Endothelial cell (in vitro differentiated cells): ENCODE data around the gene YAP1. TPM values are rescaled to one million over a fixed set of nuclear protein-coding genes. Genes with fewer than 3 reads are reported as not detected.
A peak's percentile ranks its signal among the peaks of the same experiment; 100 is the strongest.

ENCODE experiments used
- DNase-seq: peaks from one replicate; pipeline ENCODE4 v3.0.0; 2021; ENCODE audit warnings: low spot score
- H3K27ac Mint-ChIP-seq: one replicate; pipeline ENCODE4 v1.8.0; 2021; ENCODE audit warnings: mixed read lengths, inconsistent platforms; ENCODE audit not compliant: unreplicated experiment
- H3K27me3 Mint-ChIP-seq: one replicate; pipeline ENCODE4 v1.8.0; 2021; ENCODE audit warnings: mild to moderate bottlenecking, moderate library complexity, mixed read lengths, inconsistent platforms; ENCODE audit not compliant: unreplicated experiment
- H3K36me3 Mint-ChIP-seq: one replicate; pipeline ENCODE4 v1.8.0; 2021; ENCODE audit warnings: mild to moderate bottlenecking, low read depth, mixed read lengths, inconsistent platforms; ENCODE audit not compliant: unreplicated experiment
- H3K4me1 Mint-ChIP-seq: one replicate; pipeline ENCODE4 v1.8.0; 2021; ENCODE audit warnings: mild to moderate bottlenecking, mixed read lengths, inconsistent platforms; ENCODE audit not compliant: unreplicated experiment
- H3K4me3 Mint-ChIP-seq: one replicate; pipeline ENCODE4 v1.8.0; 2021; ENCODE audit warnings: mild to moderate bottlenecking, mixed read lengths, inconsistent platforms; ENCODE audit not compliant: unreplicated experiment
- H3K9me3 Mint-ChIP-seq: one replicate; pipeline ENCODE4 v1.8.0; 2021; ENCODE audit warnings: mixed read lengths, inconsistent platforms; ENCODE audit not compliant: unreplicated experiment
- long read RNA-seq: library from polyadenylated mRNA; unstranded; transcript quantifications from one replicate; pipeline ENCODE4 v2.0.0, GENCODE V29; 2020; ENCODE audit not compliant: unreplicated experiment
- total RNA-seq: library from RNA; stranded (reverse); fragmentation: NEBNext Ultra II Directional; extraction: Animal tissue kit (Norgen Biotek cat#: 25700); gene quantifications from one replicate; pipeline ENCODE4 v1.2.1, GENCODE V29; 2021; ENCODE audit not compliant: unreplicated experiment
- TF ChIP-seq, protein P1 (sequence below): fragments of 200-600 bp; sonication (generic); IDR thresholded peaks from one replicate; pipeline ENCODE4 v1.5.0; 2021; ENCODE audit warnings: antibody characterized with exemption; ENCODE audit not compliant: unreplicated experiment

Gene YAP1
- total RNA-seq: 158 TPM
- long read RNA-seq, full-length matches to known transcripts: 1 of 4 reads
- long read RNA-seq, partial matches to known transcripts: 0 of 4 reads
- long read RNA-seq, other reads (novel, unspliced or antisense): 3 of 4 reads

- H3K9me3 Mint-ChIP-seq: no peaks in the 10 kb centered on the region
- peak within 1 kb of the TSS; percentile 97 for H3K4me3 Mint-ChIP-seq
- peak; percentile 92 for DNase-seq
- H3K4me1 Mint-ChIP-seq: peaks cover 18% of the 10 kb centered on the region
- peaks cover 7% of the 10 kb centered on the region for H3K36me3 Mint-ChIP-seq
- TF ChIP-seq, protein P1, sequence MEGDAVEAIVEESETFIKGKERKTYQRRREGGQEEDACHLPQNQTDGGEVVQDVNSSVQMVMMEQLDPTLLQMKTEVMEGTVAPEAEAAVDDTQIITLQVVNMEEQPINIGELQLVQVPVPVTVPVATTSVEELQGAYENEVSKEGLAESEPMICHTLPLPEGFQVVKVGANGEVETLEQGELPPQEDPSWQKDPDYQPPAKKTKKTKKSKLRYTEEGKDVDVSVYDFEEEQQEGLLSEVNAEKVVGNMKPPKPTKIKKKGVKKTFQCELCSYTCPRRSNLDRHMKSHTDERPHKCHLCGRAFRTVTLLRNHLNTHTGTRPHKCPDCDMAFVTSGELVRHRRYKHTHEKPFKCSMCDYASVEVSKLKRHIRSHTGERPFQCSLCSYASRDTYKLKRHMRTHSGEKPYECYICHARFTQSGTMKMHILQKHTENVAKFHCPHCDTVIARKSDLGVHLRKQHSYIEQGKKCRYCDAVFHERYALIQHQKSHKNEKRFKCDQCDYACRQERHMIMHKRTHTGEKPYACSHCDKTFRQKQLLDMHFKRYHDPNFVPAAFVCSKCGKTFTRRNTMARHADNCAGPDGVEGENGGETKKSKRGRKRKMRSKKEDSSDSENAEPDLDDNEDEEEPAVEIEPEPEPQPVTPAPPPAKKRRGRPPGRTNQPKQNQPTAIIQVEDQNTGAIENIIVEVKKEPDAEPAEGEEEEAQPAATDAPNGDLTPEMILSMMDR: no peak
- H3K27ac Mint-ChIP-seq: peak within 1 kb of the TSS; percentile 98
- peaks cover 11% of the 10 kb centered on the region for H3K27me3 Mint-ChIP-seq
These were observed at the start of gene YAP1 for GRCh38 chr11:102109896-102110760. Gene YAP1 (plus strand): TSS chr11:102110447. CDS start chr11:102110849, 402 bp downstream.

DNA sequence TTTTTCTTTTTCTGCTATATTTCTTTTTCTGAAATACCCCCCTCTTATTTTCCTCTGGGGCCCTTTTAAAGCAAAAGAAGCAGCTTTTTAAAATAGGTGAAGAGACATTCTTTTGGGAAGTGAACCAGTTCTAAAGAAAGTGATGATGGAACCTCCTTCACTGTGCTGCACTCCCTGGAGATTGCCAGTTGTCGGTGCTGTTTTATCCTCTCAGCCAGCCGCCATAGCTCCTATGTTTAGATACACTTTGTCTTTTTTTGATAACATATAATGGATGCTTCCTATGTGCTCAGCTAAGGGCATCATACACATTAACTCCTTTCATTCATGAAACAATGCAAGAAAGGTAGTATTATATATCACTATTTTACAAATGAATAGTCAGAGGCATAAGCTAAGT lies 49.0 kb upstream of the YAP1 start:
- H3K9me3 Mint-ChIP-seq: no peaks in the 10 kb centered on the region
- no peak for DNase-seq
- peaks cover 3% of the 10 kb centered on the region for H3K27me3 Mint-ChIP-seq
- no peaks in the 10 kb centered on the region for H3K36me3 Mint-ChIP-seq
- no peak overlapping the region for H3K4me3 Mint-ChIP-seq
- TF ChIP-seq, protein P1: no peak
- H3K27ac Mint-ChIP-seq: no peak overlapping the region
- H3K4me1 Mint-ChIP-seq: no peaks in the 10 kb centered on the region

DNA sequence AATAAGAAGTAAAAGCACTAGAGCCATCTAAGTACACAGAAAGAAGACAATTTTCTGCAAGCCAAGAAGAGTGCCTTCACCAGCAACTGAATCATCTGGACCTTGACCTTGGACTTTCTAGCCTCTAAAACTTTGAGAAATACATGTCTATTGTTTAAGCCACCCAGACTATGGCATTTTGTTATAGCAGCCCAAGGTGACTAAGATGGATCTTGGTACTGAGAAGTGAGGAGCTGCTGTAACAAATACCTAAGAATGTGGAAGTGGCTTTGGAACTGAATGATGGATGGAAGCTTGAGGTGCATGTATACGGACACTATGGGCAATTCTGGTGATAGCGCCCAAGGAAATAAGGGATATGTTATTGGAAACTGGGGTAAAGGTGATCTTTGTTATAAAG lies 48.1 kb upstream of the YAP1 start:
- DNase-seq: no peak
- Mint-ChIP-seq H3K9me3 (no peaks in the 10 kb centered on the region), H3K36me3 (no peaks in the 10 kb centered on the region), H3K27ac (no peak overlapping the region), H3K4me1 (no peaks in the 10 kb centered on the region), H3K27me3 (peaks cover 3% of the 10 kb centered on the region), H3K4me3 (no peak overlapping the region)
- TF ChIP-seq, protein P1: no peak

DNA sequence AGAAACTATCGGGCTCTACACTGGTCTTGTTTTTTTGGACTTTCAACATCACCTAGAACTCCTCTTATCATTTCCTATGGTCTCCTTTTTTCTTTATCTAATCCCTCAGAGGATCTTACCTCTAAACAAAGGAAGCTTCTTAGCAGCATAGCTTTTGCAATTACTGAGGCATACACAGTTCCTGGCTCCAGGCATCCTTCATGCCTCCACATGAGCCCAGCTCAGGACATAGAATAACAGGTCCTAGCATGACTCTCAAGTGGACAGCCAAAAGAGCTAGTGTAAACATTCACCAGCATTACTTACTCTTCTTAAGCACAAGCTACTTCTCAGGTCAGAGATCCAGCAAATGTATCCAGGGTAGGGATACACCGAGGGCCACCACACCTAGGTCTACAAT lies 45.9 kb upstream of the YAP1 start:
- TF ChIP-seq, protein P1: no peak
- no peaks in the 10 kb centered on the region for H3K4me1 Mint-ChIP-seq
- H3K9me3 Mint-ChIP-seq: no peaks in the 10 kb centered on the region
- H3K36me3 Mint-ChIP-seq: no peaks in the 10 kb centered on the region
- DNase-seq: no peak
- no peaks in the 10 kb centered on the region for H3K27me3 Mint-ChIP-seq
- no peak overlapping the region for H3K4me3 Mint-ChIP-seq
- no peak overlapping the region for H3K27ac Mint-ChIP-seq

DNA sequence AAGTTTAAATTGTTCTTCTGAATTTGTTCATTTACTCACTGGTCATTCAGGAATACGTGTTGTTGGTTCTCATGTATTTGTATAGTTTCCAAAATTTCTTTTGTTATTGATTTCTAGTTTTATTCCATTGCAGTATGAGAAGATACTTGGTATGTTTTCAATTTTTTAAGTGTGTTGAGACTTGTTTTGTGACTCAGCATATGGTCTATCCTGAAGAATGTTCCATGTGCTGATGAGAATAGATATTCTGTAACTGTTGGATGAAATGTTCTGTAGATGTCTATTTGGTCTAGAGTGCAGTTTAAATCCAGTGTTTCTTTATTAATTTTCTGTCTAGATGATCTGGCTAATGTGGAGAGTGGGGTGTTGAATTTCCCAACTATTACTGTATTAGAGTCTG lies 39.5 kb upstream of the YAP1 start:
- TF ChIP-seq, protein P1: no peak
- Mint-ChIP-seq H3K4me1 (no peaks in the 10 kb centered on the region), H3K27ac (no peak overlapping the region), H3K27me3 (peaks cover 6% of the 10 kb centered on the region), H3K36me3 (peaks cover 7% of the 10 kb centered on the region), H3K9me3 (peaks cover 8% of the 10 kb centered on the region), H3K4me3 (no peak overlapping the region)
- no peak for DNase-seq
